ENCODE results near the gene OVOL3.

The OVOL3 gene

GRCh38 chr19:36136964-36137686, 26.2 kb downstream of the OVOL3 start:
- DNase-seq, result peak; percentile 68

GRCh38 chr19:36139120-36139472, 28.2 kb downstream of the OVOL3 start:
- no peak for DNase-seq

GRCh38 chr19:36139473-36140303, 28.7 kb downstream of the OVOL3 start, which contains the start of gene CAPNS1:
Gene CAPNS1, plus strand, starts transcription at chr19:36140066. Its CDS starts 946 bp downstream, at chr19:36141012.
- DNase-seq, result peak; percentile 89

- peak; percentile 38 for DNase-seq
These were observed 29.5 kb downstream of the OVOL3 start for GRCh38 chr19:36140304-36141038.

GRCh38 chr19:36141039-36141927, 30.3 kb downstream of the OVOL3 start:
- peak; percentile 78 for DNase-seq

- DNase-seq, result no peak
These were observed 31.1 kb downstream of the OVOL3 start for GRCh38 chr19:36142046-36142445.

- no peak for DNase-seq
These were observed 31.6 kb downstream of the OVOL3 start for GRCh38 chr19:36142496-36142895.

- DNase-seq, result no peak
These were observed 33.7 kb downstream of the OVOL3 start for GRCh38 chr19:36144624-36145023.

GRCh38 chr19:36149673-36150406, 38.9 kb downstream of the OVOL3 start:
- DNase-seq, result no peak

- DNase-seq, result no peak
These were observed 39.6 kb downstream of the OVOL3 start for GRCh38 chr19:36150586-36150985.

- DNase-seq, result no peak
These were observed 40.4 kb downstream of the OVOL3 start for GRCh38 chr19:36151144-36152018.

- no peak for DNase-seq
These were observed 41.0 kb downstream of the OVOL3 start for GRCh38 chr19:36152019-36152351.

- no peak for DNase-seq
These were observed 41.6 kb downstream of the OVOL3 start, which contains the start of gene COX7A1 for GRCh38 chr19:36152352-36153091. Gene COX7A1, minus strand, starts transcription at chr19:36152447. Its CDS starts 40 bp downstream, at chr19:36152407.

GRCh38 chr19:36153126-36153525, 42.2 kb downstream of the OVOL3 start:
- DNase-seq, result no peak

GRCh38 chr19:36160821-36161596, 50.1 kb downstream of the OVOL3 start:
- DNase-seq, result no peak

Measured in kidney glomerular epithelial cell (primary cell).